Stimulated activated naive CD8-positive, alpha-beta T cell treated with anti-CD3 and anti-CD28 coated beads, Interleukin-15, amount 100 ng/mL, for 72 hours (primary cell): ENCODE measurements around the gene SKI.

Experiments
- ATAC-seq: fragments of 150-1000 bp; cut with Tn5 transposase; 2 replicates; pipeline ENCODE4 v1.10.0; 2021; ENCODE audit warnings: mild to moderate bottlenecking, moderate library complexity
- DNase-seq, 2 donors: peaks; one replicate each; pipeline ENCODE4 v3.0.0; 2021 to 2022
- H3K27ac Mint-ChIP-seq, 2 donors: one replicate each; pipeline ENCODE4 v1.8.0; 2022; ENCODE audit warnings: mild to moderate bottlenecking in 2 of 2, mixed read lengths in 2 of 2, moderate library complexity in 2 of 2
- H3K27me3 Mint-ChIP-seq: one replicate; pipeline ENCODE4 v1.8.0; 2022; ENCODE audit warnings: mixed read lengths
- H3K4me1 Mint-ChIP-seq: one replicate; pipeline ENCODE4 v1.8.0; 2022; ENCODE audit warnings: mild to moderate bottlenecking, mixed read lengths
- H3K4me3 Mint-ChIP-seq, 2 donors: one replicate each; pipeline ENCODE4 v1.8.0; 2022; ENCODE audit warnings: mild to moderate bottlenecking in 2 of 2, mixed read lengths in 2 of 2, moderate library complexity in 1 of 2
- H3K9me3 Mint-ChIP-seq, 2 donors: one replicate each; pipeline ENCODE4 v1.8.0; 2022; ENCODE audit warnings: mixed read lengths in 2 of 2

The SKI gene

DNA sequence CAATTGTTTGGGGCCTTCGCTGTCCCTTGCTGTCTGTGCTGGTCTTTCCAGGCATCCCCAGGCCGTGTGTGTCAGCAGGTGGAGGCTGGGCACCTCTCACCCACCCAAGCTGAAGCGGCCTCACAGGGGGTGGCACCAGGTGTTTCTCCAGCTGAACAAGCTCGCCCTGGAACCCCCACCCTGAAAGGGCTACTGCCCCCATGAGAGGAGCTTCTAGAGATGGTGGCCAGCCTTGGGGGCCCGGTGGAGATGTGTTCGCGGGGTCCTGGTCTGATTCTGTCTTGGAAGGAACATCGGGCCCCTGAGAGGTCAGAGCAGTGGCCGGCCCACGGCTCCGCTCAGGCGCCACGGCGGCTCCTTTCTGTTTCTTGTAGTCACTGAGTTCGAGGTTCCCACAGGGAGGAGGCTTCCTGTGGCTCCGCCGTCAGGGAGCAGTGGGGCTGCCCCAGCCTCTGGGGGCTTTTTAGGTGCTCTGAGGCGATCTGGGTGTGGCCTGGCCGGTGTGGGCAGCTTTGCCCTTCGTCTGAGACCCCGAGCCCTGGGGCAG lies 46.9 kb downstream of the SKI start:
- ATAC-seq (peak; percentile 62), DNase-seq (no peak)
- peak overlapping the region; percentile 79 to 93 for H3K27ac Mint-ChIP-seq
- peak overlapping the region; percentile 49 to 68 for H3K4me3 Mint-ChIP-seq
- H3K27me3 Mint-ChIP-seq = no peaks in the 10 kb centered on the region
- peaks cover 95% of the 10 kb centered on the region for H3K4me1 Mint-ChIP-seq
- no peaks in the 10 kb centered on the region for H3K9me3 Mint-ChIP-seq

DNA sequence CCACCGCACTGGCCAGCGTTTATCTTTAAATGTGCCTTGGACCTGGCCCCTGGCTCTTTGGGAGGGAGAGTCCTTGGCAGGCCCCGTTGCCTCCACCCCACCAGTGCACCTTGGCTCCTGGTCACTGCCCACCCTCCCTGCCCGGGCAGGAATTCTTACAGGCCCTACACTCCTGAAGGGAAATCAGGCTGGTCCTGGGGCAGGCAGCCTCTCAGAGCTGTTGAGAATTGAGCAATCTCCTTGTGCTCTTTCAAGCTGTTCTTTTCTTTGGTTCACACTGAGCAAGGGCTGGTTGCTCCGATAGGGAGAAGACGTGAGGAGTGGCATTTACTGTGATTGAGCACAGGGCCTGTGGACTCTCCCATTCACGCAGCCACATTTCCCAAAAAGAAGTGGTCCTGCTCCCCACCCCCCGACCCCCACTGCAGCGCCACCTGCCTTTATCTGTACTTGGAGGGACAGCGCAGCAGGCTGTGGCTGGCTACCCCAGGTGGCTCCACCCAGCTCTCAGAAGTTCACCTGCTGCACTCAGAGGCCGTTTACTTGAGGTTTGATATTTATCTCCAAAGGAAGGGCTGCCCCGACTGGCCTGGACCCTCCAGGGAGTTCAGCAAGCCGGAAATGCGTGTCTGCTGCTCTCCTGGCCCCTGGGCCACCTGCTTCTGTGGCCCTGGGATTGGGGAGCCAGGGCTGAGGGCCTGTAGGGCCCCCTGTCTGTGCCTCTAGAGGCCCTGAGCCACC lies 47.8 kb downstream of the SKI start:
- Mint-ChIP-seq H3K27me3 (no peaks in the 10 kb centered on the region), H3K4me1 (peaks cover 85% of the 10 kb centered on the region), H3K27ac (peak overlapping the region; percentile 40 to 71), H3K4me3 (peak overlapping the region in 1 of 2 donors; percentile 10), H3K9me3 (no peaks in the 10 kb centered on the region)
- ATAC-seq = no peak
- no peak for DNase-seq

DNA sequence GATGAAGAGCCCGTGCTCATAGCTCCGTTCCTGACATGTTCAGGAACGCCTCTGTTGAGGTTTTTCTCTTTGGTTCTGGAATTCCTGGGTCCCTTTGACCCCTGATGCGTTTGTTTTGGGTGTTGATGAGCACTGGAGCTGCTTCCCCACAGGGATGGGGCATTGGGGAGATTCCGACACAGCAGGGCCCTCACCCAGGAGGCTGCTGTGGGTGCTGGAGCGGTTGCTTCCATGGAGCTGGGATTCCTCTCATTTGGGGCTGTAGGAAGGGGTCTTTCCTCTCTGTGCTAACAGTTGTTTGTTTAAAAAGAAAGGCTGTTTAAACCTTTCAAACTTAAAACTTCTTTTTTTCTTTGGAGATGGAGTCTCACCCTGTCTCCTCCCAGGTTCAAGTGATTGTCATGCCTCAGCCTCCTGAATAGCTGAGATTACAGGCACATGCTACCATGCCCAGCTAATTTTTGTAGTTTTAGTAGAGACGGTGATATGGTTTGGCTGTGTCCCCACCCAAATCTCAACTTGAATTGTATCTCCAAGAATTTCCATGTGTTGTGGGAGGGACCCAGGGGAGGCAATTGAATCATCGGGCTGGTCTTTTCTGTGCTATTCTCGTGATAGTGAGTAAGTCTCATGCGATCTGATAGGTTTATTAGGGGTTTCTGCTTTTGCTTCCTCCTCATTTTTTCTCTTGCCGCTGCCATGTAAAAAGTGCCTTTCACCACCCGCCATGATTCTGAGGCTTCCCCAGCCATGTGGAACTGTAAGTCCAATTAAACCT lies 48.9 kb downstream of the SKI start:
- Mint-ChIP-seq H3K9me3 (no peaks in the 10 kb centered on the region), H3K4me3 (no peak overlapping the region), H3K27ac (peak overlapping the region; percentile 57 to 74), H3K27me3 (no peaks in the 10 kb centered on the region), H3K4me1 (peaks cover 76% of the 10 kb centered on the region)
- no peak for ATAC-seq
- no peak for DNase-seq

DNA sequence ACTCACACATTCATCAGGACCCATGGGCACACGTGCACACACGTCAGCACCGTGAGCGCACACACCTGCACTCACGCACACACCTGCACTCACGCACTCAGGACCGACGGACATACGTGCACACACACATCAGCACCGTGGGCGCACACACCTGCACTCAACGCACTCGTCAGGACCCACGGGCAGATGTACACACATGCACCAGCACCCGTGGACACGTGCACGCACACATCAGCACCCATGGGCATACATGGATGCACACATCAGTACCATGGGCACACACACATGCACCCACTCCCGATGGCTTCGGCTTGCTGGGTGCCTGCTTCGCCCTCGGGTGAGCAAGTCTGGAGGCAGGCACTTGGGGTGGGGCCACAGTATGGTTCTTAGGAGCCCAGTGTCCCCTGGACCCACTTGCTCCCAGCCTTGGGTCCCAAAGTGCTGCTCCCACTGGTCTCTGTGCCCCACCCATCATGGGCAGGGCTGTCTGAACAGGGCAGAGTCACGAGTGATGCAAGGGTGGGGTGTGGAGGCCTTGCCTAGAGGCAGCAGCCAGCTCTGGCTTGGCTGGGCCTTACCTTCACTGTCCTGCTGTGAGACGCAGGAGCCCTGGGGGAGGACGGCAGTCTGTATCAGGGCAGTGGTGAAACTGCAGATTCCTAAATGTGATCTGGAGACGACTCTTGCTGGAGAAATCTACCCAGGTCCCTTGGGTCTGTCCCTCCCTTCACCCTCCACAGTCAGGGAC lies 49.8 kb downstream of the SKI start:
- Mint-ChIP-seq H3K27me3 (no peaks in the 10 kb centered on the region), H3K4me1 (peaks cover 74% of the 10 kb centered on the region), H3K4me3 (no peak overlapping the region), H3K27ac (peak overlapping the region in 1 of 2 donors; percentile 59), H3K9me3 (no peaks in the 10 kb centered on the region)
- DNase-seq (no peak), ATAC-seq (no peak)

DNA sequence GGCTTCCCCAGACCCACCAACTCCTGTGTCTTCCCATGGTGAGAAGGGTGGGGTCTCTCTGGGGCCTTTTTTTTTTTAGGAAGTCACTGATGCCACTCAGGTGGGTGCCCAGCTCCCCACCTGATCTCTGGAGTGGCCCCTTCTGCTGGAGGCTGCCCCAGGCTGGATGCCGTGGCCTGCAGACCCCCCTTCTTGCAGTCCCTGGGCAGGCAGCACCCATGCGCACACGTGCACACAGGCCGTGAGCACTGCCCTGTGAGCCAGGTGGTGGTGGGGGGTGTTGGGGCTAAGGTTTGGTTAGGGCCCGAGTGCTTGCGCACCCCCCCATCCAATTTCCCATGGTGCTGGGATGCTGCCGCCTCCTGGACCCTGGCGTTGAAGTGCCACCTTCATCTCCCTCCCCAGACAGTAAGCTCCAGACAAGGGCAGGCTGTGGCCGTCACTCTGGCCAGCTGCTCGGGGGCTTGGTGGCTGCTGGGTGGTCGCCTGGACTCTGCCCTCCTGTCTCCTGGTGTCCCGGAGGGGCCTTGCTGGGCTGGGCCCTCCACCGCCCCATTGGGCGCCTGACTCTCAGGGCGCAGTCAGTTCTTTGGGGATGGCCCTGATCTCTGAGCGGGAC lies 50.6 kb downstream of the SKI start:
- no peaks in the 10 kb centered on the region for H3K9me3 Mint-ChIP-seq
- H3K4me3 Mint-ChIP-seq = no peak overlapping the region
- ATAC-seq (no peak), DNase-seq (no peak)
- peaks cover 74% of the 10 kb centered on the region for H3K4me1 Mint-ChIP-seq
- H3K27me3 Mint-ChIP-seq = no peaks in the 10 kb centered on the region
- H3K27ac Mint-ChIP-seq = peak overlapping the region; percentile 46 to 54

DNA sequence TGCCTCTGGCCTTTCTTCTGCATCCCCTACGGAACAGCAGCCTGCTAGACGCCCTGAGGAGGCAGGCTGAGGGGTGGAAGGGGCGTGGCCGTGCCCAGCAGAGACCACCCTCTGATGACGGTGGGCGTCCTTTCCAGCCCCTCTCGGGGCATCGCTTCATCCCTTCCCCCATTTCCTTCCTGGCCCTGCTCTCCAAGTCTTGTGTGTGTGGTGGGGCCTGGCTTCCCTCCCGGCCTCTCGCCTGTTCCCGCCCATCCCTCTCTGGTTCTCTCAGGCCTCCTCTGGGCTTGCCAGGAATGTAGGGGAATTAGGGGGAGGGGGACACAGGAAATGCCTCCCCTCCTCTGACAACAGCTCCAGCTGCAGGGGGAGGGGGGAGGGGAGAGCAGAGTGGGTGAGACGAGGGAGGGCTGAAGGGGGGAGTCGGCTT lies 51.1 kb downstream of the SKI start:
- Mint-ChIP-seq H3K27ac (peak overlapping the region; percentile 46 to 96), H3K4me3 (no peak overlapping the region), H3K27me3 (no peaks in the 10 kb centered on the region), H3K9me3 (no peaks in the 10 kb centered on the region), H3K4me1 (peaks cover 72% of the 10 kb centered on the region)
- ATAC-seq = no peak
- DNase-seq = no peak

DNA sequence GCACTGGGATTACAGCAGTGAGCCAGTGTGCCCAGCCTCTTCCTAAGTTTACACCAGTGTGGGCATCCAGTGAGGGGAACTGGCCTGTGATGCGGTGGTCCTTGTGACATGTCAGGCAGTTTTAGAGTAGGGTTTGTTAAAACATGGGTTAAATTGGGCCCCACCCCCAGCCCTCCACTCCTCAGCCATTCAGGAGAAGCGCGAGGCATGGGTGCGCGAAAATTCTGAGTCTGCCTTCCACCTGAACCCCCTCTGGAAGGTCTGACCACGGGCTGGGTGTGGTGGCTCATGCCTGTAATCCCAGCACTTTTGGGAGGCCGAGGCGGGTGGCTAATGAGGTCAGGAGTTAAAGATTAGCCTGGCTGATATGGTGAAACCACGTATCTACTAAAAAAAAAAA lies 51.7 kb downstream of the SKI start:
- Mint-ChIP-seq H3K4me1 (peaks cover 67% of the 10 kb centered on the region), H3K27ac (peak overlapping the region; percentile 89 to 96), H3K9me3 (no peaks in the 10 kb centered on the region), H3K4me3 (no peak overlapping the region), H3K27me3 (no peaks in the 10 kb centered on the region)
- ATAC-seq (no peak), DNase-seq (no peak)

DNA sequence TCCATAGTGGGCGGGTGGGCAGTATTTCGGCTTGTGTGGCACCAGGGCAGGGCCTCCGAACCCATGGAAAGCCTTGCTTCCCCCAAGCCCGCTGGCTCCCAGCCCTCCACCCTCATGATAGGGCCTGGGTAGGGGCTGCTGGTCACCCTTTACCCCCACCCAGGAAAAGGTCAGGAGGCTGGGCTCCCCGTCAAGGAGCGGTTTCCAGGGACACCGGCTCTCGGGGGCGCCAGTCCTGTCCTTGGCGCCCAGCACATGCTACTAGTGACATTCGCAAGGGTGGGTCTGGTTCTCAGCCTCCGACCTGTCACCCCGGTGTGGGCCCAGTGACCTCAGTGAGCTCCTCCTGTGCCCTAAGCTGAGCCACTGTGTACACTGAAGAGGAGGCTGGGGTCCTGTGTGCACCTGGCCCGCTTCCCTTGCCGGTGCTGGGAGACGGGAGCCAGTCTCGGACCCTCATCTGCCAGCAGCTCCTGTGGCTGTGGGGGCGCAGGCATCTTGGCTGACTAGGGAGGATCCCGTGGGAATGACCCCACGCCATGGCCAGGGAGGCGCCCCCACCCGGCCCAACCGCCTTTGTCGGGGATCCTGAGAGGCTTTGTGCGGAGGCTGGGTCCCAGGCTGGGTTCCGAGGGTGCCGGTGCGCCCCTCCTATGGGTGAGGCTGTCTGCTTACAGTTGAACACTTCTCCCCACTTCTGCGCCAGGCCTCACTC lies 54.6 kb downstream of the SKI start:
- H3K4me1 Mint-ChIP-seq = peaks cover 55% of the 10 kb centered on the region
- DNase-seq (no peak), ATAC-seq (peak; percentile 32)
- no peaks in the 10 kb centered on the region for H3K27me3 Mint-ChIP-seq
- H3K27ac Mint-ChIP-seq = no peak overlapping the region
- H3K4me3 Mint-ChIP-seq = no peak overlapping the region
- H3K9me3 Mint-ChIP-seq = no peaks in the 10 kb centered on the region

DNA sequence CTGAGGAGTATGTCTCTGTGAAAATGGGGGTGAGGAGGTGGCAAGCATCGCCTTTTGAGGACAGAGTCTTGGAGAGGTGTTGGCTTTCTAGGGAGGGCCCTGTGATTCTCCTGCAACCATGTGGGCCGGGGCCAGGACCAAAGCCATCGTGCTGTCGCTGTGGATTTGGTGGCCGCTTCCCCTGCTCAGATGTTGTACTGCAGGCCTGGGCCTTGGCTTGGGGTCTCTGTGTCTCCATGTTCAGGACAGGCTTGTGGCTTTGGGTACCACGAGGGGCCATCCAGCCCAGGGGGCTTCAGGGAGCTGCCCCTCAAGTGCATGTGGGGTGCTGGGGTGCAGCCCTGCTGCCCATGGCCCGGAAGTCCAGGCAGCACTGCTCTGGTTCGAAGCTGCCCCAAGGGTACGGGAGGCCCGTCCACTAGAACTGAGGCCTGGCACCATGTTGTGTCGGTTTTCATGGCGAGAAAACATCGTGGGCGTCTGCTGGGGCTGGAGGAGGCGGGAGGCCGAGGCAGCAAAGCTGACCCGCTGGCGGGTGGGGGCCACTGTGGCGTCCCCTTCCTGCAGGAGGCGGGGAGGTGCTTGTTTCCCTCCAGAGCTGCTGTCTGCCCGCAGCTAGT lies 55.4 kb downstream of the SKI start:
- H3K4me3 Mint-ChIP-seq = no peak overlapping the region
- peaks cover 55% of the 10 kb centered on the region for H3K4me1 Mint-ChIP-seq
- no peak overlapping the region for H3K27ac Mint-ChIP-seq
- no peaks in the 10 kb centered on the region for H3K9me3 Mint-ChIP-seq
- DNase-seq = no peak
- H3K27me3 Mint-ChIP-seq = no peaks in the 10 kb centered on the region
- no peak for ATAC-seq

DNA sequence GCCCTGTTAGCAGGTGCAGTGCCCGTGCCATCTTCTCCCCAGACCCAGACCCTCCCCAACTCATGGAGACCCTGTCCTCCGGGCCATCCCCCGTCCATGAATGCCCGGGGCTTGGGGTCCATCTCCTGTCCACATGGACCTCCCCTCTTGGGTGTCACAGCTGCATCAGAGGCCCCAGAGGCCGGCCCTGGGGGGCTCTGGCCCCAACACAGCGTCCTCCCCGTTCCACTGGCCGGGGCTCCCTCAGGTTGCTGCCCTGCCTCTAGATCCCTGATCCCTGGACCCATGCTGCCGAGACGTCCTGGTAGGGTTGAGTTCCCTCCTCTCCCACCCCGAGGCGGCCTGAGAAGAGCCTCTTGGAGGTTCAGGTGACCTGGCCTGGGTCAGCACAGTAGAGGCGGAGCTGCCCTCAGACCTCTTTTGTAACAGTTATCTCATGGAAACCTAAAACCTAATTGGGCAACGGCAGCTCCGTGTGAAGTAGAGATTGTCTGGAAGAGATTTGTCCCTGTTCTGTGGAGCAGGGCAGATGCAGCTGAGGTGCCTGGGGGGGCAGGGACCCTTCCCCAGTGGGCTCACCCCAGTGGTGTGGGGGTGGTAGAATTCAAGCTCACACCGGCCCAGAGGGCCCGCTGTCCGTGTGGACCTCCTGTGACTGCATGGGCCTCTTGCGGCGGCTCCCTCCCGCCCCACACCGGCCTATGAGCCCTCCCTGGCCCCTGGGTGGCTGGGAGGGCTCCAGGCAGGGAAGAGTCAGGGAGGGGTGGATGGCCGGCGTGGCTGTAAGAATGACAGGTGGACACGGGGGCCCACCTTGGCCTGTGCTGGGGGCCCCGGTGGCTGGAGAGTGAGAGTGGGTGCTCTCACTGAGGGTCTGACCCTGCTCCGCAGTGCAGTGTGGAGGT lies 56.1 kb downstream of the SKI start:
- H3K4me3 Mint-ChIP-seq = no peak overlapping the region

DNA sequence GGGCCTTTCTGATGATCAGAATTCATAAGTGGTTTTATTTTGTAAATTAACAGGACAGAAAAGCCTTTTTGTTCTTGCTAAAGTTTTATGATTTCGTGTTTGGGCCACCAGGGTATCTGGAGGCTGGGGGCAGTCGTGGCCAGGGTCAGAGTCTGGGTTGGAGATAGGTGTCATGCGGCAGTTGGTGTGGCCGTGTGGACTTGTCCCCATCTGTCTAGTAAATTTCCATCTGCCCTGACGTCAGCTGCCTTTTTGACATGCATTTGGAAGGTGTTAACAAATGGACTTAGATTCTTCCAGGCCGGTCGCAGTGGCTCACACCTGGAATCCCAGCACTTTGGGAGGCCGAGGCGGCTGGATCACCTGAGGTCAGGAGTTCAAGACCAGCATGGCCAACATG lies 56.8 kb downstream of the SKI start:
- Mint-ChIP-seq H3K9me3 (no peaks in the 10 kb centered on the region), H3K4me1 (peaks cover 55% of the 10 kb centered on the region), H3K27me3 (no peaks in the 10 kb centered on the region), H3K4me3 (no peak overlapping the region), H3K27ac (peak overlapping the region in 1 of 2 donors; percentile 66)
- DNase-seq (no peak), ATAC-seq (no peak)

More for the DNA sequence above, 56.1 kb downstream of the SKI start:
- ATAC-seq (peak; percentile 16), DNase-seq (no peak)
- H3K27ac Mint-ChIP-seq = peak overlapping the region in 1 of 2 donors; percentile 82
- H3K9me3 Mint-ChIP-seq = no peaks in the 10 kb centered on the region
- peaks cover 55% of the 10 kb centered on the region for H3K4me1 Mint-ChIP-seq
- no peaks in the 10 kb centered on the region for H3K27me3 Mint-ChIP-seq

DNA sequence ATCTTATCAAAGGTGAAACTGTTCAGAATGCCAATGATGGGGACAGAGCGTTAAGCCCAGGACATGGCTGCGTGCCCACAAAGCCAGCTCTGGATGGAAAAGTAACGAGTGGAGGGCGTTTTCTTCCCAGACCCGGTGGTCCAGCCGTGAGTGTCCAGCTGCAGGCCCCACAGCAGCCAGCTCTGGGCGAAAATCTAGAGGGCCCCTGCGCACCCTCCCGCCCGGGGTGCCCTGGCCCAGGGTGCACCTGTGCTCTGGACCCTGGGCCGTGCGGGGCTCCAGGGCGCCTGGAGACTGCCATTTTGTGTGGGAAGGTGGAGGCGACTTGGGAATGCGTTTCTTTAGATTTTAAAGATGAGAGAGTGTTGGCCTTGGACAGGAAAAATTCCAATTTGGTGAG lies 58.8 kb downstream of the SKI start:
- DNase-seq (no peak), ATAC-seq (no peak)
- Mint-ChIP-seq H3K9me3 (no peaks in the 10 kb centered on the region), H3K27me3 (no peaks in the 10 kb centered on the region), H3K27ac (no peak overlapping the region), H3K4me1 (peaks cover 75% of the 10 kb centered on the region), H3K4me3 (no peak overlapping the region)

DNA sequence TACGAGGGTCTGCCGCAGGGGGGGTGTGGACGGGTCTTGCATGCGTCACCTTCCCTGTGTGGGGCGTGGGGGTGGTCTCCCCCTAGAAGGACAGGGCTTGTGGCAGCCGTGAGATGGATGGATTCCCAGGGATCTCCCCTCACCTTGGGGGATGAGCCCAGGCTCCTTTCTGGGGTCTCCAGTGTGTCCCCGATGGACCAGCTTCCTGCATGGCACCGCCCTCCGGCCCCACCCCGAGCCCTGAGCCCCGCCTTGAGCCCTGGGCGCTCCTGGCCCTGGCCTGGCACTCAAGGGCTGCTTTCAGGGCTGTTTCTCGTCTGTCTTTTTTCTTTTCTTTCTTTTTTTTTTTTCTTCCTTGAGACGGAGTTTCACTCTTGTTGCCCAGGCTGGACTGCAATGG lies 59.5 kb downstream of the SKI start:
- peaks cover 81% of the 10 kb centered on the region for H3K4me1 Mint-ChIP-seq
- H3K27me3 Mint-ChIP-seq = no peaks in the 10 kb centered on the region
- H3K9me3 Mint-ChIP-seq = no peaks in the 10 kb centered on the region
- no peak overlapping the region for H3K27ac Mint-ChIP-seq
- no peak overlapping the region for H3K4me3 Mint-ChIP-seq
- no peak for ATAC-seq
- DNase-seq = no peak
